Activated CD4-positive, alpha-beta memory T cell treated with anti-CD3 and anti-CD28 coated beads, Interleukin-2, amount 10 ng/mL, durations not matched to agents 7 days and 5 days (primary cell): Measurements from ENCODE around the gene TRIM56. TPM values are rescaled to one million over a fixed set of nuclear protein-coding genes. Genes with fewer than 3 reads are reported as not detected.
"Not testable (repeated sequence)": the region's sequence is repeated elsewhere in the genome, so short reads cannot be mapped to it uniquely, and the experiment has no call there.

Experiments used
- CTCF ChIA-PET: fragments of 350-600 bp; sonication (Branson Sonifier 250); formaldehyde crosslinking; loops from one replicate; lab custom pipeline; 2021; ENCODE audit warnings: antibody characterized with exemption, inconsistent platforms; lab: Charles Lee
- POLR2A ChIA-PET: fragments of 350-600 bp; sonication (Branson Sonifier 250); formaldehyde crosslinking; loops from one replicate; lab custom pipeline; 2021; ENCODE audit warnings: antibody characterized with exemption; lab: Charles Lee
- DNase-seq: peaks from one replicate; pipeline ENCODE4 v3.0.0-alpha.2; 2020
- H3K27ac Mint-ChIP-seq: one replicate; pipeline ENCODE4 v1.8.0; 2021; ENCODE audit warnings: mild to moderate bottlenecking, mixed read lengths
- H3K27me3 Mint-ChIP-seq: one replicate; pipeline ENCODE4 v1.8.0; 2021; ENCODE audit warnings: mixed read lengths
- H3K36me3 Mint-ChIP-seq: one replicate; pipeline ENCODE4 v1.8.0; 2021; ENCODE audit warnings: low read depth, mixed read lengths
- H3K4me1 Mint-ChIP-seq: one replicate; pipeline ENCODE4 v1.8.0; 2021; ENCODE audit warnings: mixed read lengths
- H3K4me3 Mint-ChIP-seq: one replicate; pipeline ENCODE4 v1.8.0; 2021; ENCODE audit warnings: mild to moderate bottlenecking, mixed read lengths
- H3K9me3 Mint-ChIP-seq: one replicate; pipeline ENCODE4 v1.8.0; 2021; ENCODE audit warnings: mixed read lengths
- total RNA-seq, 2 experiments: library from RNA; stranded (reverse); gene quantifications; one replicate each; pipeline ENCODE4 v1.2.3, GENCODE V29; 2021

TRIM56 gene, protein sequence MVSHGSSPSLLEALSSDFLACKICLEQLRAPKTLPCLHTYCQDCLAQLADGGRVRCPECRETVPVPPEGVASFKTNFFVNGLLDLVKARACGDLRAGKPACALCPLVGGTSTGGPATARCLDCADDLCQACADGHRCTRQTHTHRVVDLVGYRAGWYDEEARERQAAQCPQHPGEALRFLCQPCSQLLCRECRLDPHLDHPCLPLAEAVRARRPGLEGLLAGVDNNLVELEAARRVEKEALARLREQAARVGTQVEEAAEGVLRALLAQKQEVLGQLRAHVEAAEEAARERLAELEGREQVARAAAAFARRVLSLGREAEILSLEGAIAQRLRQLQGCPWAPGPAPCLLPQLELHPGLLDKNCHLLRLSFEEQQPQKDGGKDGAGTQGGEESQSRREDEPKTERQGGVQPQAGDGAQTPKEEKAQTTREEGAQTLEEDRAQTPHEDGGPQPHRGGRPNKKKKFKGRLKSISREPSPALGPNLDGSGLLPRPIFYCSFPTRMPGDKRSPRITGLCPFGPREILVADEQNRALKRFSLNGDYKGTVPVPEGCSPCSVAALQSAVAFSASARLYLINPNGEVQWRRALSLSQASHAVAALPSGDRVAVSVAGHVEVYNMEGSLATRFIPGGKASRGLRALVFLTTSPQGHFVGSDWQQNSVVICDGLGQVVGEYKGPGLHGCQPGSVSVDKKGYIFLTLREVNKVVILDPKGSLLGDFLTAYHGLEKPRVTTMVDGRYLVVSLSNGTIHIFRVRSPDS
- total RNA-seq, result 10 to 100 TPM; 72.6 to 72.7 TPM

DNA sequence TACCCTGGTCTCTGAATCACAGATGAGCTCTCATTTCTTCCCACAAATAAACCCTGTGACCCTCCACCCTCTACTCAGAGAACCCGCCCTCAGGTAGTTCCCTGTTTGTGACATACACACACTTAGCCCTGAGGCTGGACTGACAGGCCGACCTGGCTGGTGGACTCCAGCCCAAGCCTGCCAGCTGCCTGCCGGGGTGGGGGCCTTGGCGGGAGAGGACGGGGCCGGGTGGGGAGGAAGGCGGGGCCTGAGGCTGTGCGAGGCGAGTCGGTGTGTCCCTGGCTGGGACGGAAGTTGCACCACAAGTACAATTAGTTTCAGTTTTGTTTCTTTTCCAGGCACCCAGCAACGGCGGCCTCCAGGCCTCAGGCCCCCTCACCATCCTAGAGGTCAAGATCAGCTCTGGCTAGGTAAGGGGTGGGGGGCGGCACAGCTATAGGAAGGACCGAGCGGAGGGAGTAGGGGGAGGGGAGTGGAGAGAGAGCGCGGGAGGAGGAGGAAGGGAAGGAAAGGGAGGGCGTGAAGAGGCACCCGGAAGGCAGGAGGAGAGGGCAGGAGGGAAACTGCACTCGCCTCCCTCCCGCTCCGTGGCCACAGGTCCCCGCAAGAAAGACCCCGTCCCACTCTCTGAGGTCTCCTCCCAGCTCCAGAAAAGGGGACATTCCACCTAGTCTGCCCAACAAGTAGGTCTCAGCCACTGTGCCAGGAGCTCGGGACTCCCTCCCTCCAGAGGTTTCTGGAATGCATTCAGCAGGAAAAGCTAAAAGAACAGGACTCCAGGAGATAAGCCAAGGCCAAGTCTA is at the start of gene TRIM56:
Gene TRIM56 (plus strand): TSS at position 320 of the 803 bp plus-strand sequence. CDS start 1,832 bp downstream, outside the sequence.
- peaks cover 32% of the 10 kb centered on the region for H3K36me3 Mint-ChIP-seq
- H3K27me3 Mint-ChIP-seq, result peaks cover 5% of the 10 kb centered on the region
- no peaks in the 10 kb centered on the region for H3K9me3 Mint-ChIP-seq
- peaks cover 34% of the 10 kb centered on the region for H3K4me1 Mint-ChIP-seq
- ChIA-PET CTCF (interaction anchor here (0.6 to 2.9 kb wide), 12 partner anchors 8 to 462 kb away, joined by 3 to 17 read pairs (median 7); partner anchors contain the start of genes PLOD3, VGF and ZNHIT1), POLR2A (interaction anchor here (0.5 to 3.5 kb wide), 25 partner anchors 8 to 1585 kb away, joined by 3 to 20 read pairs (median 6); partner anchors contain the start of genes PLOD3, SERPINE1, SRRT and UFSP1)
- peak; percentile 86 for DNase-seq
- H3K4me3 Mint-ChIP-seq, result peak within 1 kb of the TSS; percentile 97
- H3K27ac Mint-ChIP-seq, result peak within 1 kb of the TSS; percentile 97

DNA sequence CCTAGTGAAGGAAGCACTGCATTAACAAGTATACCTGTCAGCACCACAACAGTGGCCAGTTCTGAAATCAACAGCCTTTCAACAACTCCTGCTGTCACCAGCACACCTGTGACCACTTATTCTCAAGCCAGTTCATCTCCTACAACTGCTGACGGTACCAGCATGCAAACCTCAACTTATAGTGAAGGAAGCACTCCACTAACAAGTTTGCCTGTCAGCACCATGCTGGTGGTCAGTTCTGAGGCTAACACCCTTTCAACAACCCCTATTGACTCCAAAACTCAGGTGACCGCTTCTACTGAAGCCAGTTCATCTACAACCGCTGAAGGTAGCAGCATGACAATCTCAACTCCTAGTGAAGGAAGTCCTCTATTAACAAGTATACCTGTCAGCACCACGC is 49.3 kb upstream of the TRIM56 start:
- POLR2A ChIA-PET, result no interaction called here
- DNase-seq, result no peak
- Mint-ChIP-seq H3K27ac (no peak overlapping the region), H3K27me3 (peaks cover 5% of the 10 kb centered on the region), H3K4me1 (no peaks in the 10 kb centered on the region), H3K9me3 (no peaks in the 10 kb centered on the region), H3K36me3 (no peaks in the 10 kb centered on the region), H3K4me3 (no peak overlapping the region)
- CTCF ChIA-PET, result no interaction called here

DNA sequence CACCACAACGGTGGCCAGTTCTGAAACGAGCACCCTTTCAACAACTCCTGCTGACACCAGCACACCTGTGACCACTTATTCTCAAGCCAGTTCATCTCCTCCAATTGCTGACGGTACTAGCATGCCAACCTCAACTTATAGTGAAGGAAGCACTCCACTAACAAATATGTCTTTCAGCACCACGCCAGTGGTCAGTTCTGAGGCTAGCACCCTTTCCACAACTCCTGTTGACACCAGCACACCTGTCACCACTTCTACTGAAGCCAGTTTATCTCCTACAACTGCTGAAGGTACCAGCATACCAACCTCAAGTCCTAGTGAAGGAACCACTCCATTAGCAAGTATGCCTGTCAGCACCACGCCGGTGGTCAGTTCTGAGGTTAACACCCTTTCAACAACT is 44.0 kb upstream of the TRIM56 start:
- H3K9me3 Mint-ChIP-seq, POLR2A ChIA-PET, CTCF ChIA-PET, H3K36me3 Mint-ChIP-seq, DNase-seq, H3K27ac Mint-ChIP-seq, H3K4me3 Mint-ChIP-seq, H3K27me3 Mint-ChIP-seq, H3K4me1 Mint-ChIP-seq: not testable (repeated sequence)

DNA sequence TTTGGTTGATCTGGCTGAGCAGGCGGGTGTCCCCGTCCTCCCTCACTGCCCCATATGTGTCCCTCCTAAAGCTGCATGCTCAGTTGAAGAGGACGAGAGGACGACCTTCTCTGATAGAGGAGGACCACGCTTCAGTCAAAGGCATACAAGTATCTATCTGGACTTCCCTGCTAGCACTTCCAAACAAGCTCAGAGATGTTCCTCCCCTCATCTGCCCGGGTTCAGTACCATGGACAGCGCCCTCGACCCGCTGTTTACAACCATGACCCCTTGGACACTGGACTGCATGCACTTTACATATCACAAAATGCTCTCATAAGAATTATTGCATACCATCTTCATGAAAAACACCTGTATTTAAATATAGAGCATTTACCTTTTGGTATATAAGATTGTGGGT is 26.9 kb upstream of the TRIM56 start:
- Mint-ChIP-seq H3K4me3 (no peak overlapping the region), H3K9me3 (no peaks in the 10 kb centered on the region), H3K4me1 (no peaks in the 10 kb centered on the region), H3K27me3 (peaks cover 18% of the 10 kb centered on the region), H3K27ac (no peak overlapping the region), H3K36me3 (no peaks in the 10 kb centered on the region)
- ChIA-PET POLR2A (no interaction called here), CTCF (interaction anchor here (0.7 to 2.5 kb wide), 8 partner anchors 15 to 353 kb away, joined by 3 to 23 read pairs (median 6); partner anchors contain the start of genes POP7, TRIM56 and UFSP1)
- peak; percentile 61 for DNase-seq

DNA sequence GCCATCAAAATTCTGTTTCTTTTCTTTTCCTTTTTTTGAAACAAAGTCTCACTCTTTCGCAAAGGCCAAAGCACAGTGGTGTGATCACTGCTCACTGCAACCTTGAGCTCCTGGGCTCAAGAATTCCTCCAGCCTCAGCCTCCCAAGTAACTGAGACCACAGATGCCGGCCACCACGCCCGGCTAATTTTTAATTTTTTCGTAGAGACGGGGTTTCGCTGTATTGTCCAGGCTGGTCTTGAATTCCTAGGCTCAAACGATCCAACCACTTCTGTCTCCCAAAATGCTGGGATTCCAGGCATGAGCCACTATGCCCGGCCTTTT is 25.7 kb upstream of the TRIM56 start:
- POLR2A ChIA-PET, result no interaction called here
- H3K9me3 Mint-ChIP-seq, result no peaks in the 10 kb centered on the region
- H3K36me3 Mint-ChIP-seq, result no peaks in the 10 kb centered on the region
- H3K27ac Mint-ChIP-seq, result no peak overlapping the region
- H3K27me3 Mint-ChIP-seq, result peaks cover 24% of the 10 kb centered on the region
- no peak overlapping the region for H3K4me3 Mint-ChIP-seq
- no peaks in the 10 kb centered on the region for H3K4me1 Mint-ChIP-seq
- no peak for DNase-seq
- CTCF ChIA-PET, result interaction anchor here (1.0 to 2.5 kb wide), 4 partner anchors 26 to 165 kb away, joined by 3 to 23 read pairs (median 7); partner anchors contain the start of gene TRIM56

DNA sequence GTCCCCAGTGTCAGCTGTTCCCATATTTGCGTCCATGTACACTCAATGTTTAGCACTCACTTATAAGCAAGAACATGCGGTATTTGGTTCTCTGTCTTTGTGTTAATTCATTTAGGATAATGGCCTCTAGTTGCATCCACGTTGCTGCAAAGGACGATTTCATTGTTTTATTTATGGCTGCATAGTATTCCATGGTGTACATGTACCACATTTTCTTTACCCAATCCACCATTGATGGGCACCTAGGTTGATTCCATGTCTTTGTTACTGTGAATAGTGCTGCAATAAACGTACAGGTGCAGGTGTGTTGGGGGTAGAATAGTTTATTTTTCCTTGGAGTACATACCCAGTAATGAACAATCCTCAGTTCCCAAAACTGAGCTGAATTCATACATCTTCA is 24.3 kb upstream of the TRIM56 start:
- Mint-ChIP-seq H3K9me3 (no peaks in the 10 kb centered on the region), H3K27me3 (peaks cover 27% of the 10 kb centered on the region), H3K27ac (no peak overlapping the region), H3K36me3 (no peaks in the 10 kb centered on the region), H3K4me3 (no peak overlapping the region), H3K4me1 (no peaks in the 10 kb centered on the region)
- no peak for DNase-seq
- ChIA-PET POLR2A (no interaction called here), CTCF (interaction anchor here (0.6 to 2.9 kb wide), 2 partner anchors 167 to 260 kb away, joined by 3 to 12 read pairs; partner anchors contain the start of gene ACHE)

DNA sequence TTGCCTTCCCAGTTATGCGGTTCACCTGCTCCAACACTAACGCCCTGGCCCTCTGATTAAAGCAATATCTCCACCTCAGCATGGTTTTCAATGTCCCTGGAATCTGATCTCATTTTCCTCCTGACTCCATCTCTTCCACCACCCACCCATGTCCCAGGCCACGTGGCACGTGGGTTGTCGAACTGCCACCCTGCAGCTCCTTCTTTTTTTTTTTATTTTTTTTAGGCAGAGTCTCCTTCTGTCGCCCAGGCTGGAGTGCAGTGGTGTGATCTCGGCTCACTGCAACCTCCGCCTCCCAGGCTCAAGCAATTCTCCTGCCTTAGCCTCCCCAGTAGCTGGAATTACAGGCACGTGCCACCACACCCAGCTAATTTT is 21.1 kb upstream of the TRIM56 start:
- not testable (repeated sequence) for H3K4me3 Mint-ChIP-seq, H3K36me3 Mint-ChIP-seq, H3K9me3 Mint-ChIP-seq

DNA sequence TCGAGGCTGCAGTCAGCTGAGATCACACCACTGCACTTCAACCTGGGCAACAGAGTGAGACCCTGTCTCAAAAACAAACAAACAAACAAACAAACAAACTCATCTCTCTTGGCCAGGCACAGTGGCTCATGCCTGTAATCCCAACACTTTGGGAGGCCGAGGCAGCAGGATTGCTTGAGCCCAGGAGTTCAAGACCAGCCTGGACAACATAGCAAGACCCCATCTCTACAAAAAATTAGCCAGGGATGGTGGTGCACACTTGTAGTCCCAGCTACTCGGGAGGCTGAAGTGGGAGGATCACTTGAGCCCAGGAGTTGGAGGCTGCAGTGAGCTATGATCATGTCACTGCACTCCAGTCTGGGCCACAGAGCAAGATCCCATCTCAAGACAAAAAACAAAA is 20.1 kb upstream of the TRIM56 start:
- CTCF ChIA-PET, H3K4me3 Mint-ChIP-seq, H3K27ac Mint-ChIP-seq, H3K9me3 Mint-ChIP-seq, H3K4me1 Mint-ChIP-seq, POLR2A ChIA-PET, H3K36me3 Mint-ChIP-seq, DNase-seq: not testable (repeated sequence)
- H3K27me3 Mint-ChIP-seq, result peaks cover 24% of the 10 kb centered on the region

More for the DNA sequence above, 21.1 kb upstream of the TRIM56 start:
- peaks cover 28% of the 10 kb centered on the region for H3K27me3 Mint-ChIP-seq
- POLR2A ChIA-PET, DNase-seq, CTCF ChIA-PET, H3K4me1 Mint-ChIP-seq, H3K27ac Mint-ChIP-seq: not testable (repeated sequence)

DNA sequence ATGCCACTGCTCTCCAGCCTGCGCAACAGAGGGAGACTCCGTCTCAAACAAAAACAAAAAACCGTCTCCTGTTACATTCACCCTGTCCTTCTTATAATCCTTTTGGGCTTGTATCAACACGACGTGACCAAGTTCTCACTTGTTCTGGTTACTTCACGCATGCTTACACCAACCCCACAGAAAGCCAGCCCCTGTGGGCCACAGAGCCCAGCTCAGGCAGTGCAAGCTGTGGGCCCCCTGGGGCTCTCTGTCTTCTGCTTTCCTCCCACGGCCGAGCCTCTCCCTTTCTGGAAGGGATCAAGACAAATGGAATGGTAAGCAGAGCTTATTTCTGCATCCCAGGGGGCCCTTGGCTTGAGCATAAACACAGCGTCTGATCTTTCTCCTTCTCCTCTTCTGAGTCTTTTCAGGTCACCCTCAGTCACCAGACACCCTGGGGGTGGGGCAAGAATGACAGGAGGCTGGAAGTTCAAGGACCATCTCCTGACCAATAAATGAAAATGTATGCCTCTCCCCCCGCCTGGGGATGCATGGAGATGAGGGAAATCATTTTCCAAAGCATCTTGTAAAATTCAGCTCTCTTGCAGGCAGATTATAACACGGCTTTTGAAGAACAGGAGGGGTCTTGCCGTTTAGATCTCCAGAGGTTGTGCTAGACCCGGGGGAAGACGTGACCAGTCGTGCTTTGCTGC is 19.0 kb upstream of the TRIM56 start:
- ChIA-PET CTCF (interaction anchor here (1.0 kb wide), 1 partner anchor 11 kb away, joined by 5 read pairs; no protein-coding TSS in a partner anchor), POLR2A (no interaction called here)
- Mint-ChIP-seq H3K27me3 (peaks cover 22% of the 10 kb centered on the region), H3K4me1 (no peaks in the 10 kb centered on the region), H3K27ac (no peak overlapping the region), H3K4me3 (no peak overlapping the region), H3K36me3 (no peaks in the 10 kb centered on the region), H3K9me3 (no peaks in the 10 kb centered on the region)
- DNase-seq, result no peak

DNA sequence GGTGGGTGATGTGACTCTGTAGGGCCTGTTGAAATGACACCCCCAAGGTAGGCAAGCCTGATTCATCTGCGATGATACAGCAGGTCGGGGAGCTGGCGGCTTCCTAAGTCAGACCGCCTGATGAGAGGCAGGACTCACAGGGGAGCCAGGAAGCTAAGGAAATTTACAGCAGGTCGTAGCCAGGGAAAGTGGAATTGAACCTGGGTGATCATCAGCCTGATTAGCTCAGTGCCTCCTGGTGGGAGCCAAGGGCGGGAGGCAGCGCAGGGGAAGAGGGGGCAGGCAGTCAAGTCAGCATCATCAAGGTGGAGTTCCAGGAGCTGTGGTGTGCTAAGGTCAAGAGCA is 18.5 kb upstream of the TRIM56 start:
- Mint-ChIP-seq H3K27me3 (peaks cover 22% of the 10 kb centered on the region), H3K27ac (no peak overlapping the region), H3K4me1 (no peaks in the 10 kb centered on the region), H3K4me3 (no peak overlapping the region), H3K9me3 (no peaks in the 10 kb centered on the region), H3K36me3 (no peaks in the 10 kb centered on the region)
- POLR2A ChIA-PET, result no interaction called here
- DNase-seq, result no peak
- CTCF ChIA-PET, result interaction anchor here (1.0 kb wide), 1 partner anchor 11 kb away, joined by 5 read pairs; no protein-coding TSS in a partner anchor

DNA sequence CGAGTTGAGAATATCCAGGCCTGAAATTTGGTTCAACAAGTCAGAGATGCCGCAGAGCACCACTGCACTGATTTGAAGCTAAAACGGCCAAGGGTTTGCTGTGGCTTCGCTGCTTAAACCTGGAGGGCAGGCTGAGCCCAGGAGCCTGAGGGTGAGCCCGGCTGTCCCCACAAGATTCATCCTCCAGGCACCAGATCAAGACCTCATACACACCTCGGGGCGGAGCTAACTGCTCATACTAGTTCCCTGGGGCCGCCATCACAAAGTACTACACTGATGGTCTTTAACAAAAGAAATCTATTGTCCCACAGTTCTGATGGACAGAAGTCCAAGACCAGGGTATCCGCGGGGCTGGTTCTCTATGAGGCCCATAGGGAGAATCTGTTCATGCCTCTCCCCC is 16.9 kb upstream of the TRIM56 start:
- ChIA-PET CTCF (no interaction called here), POLR2A (no interaction called here)
- Mint-ChIP-seq H3K9me3 (no peaks in the 10 kb centered on the region), H3K36me3 (no peaks in the 10 kb centered on the region), H3K27me3 (peaks cover 23% of the 10 kb centered on the region), H3K4me1 (no peaks in the 10 kb centered on the region), H3K27ac (no peak overlapping the region), H3K4me3 (no peak overlapping the region)
- DNase-seq, result no peak

DNA sequence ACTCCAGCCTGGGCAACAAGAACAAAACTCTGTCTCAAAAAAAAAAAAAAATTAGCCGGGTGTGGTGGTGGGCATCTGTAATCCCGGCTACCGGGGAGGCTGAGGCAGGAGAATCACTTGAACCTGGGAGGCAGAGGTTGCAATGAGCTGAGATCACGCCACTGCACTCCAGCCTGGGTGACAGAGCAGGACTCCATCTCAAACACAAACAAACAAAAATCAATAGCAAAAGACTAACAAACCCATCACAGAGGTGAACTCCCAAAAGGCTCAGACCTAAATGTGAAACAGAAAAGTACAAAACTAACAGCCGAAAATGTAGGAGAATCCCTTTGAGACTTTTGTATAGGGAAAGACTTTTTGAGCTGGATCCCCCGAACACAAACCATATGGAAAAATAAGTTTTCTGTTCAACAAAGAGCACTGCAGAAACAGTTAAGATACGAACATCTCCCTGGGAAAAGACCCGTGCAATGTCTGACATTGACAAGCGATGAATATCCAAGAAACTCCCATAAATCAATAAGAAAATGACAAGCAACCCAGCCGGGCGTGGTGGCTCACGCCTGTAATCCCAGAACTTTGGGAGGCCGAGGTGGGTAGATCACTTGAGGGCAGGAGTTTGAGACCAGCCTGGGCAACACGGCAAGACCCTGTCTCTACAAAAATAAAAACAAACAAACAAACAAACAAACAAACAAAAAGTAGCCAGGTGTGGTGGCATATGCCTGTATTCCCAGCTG is 13.7 kb upstream of the TRIM56 start:
- CTCF ChIA-PET, DNase-seq, H3K27ac Mint-ChIP-seq, H3K36me3 Mint-ChIP-seq, H3K9me3 Mint-ChIP-seq, H3K4me1 Mint-ChIP-seq, H3K4me3 Mint-ChIP-seq: not testable (repeated sequence)
- H3K27me3 Mint-ChIP-seq, result peaks cover 20% of the 10 kb centered on the region
- POLR2A ChIA-PET, result interaction anchor here (1.0 kb wide), 1 partner anchor 14 kb away, joined by 3 read pairs; the partner anchor contains the start of gene TRIM56
